Measurements from ENCODE around the gene CEACAM3. TPM values are rescaled to one million over a fixed set of nuclear protein-coding genes. Genes with fewer than 3 reads are reported as not detected.
"Not testable (repeated sequence)": the region's sequence is repeated elsewhere in the genome, so short reads cannot be mapped to it uniquely, and the experiment has no call there.

The CEACAM3 gene
- total and polyA plus RNA-seq, 4 experiments from 2014 or later = not detected

GRCh38 chr19:41755328-41755913, 41.0 kb upstream of the CEACAM3 start, which contains the start of gene CEACAM6:
Gene CEACAM6, plus strand, starts transcription at chr19:41755530. Its CDS starts 109 bp downstream, at chr19:41755639.
- DNase-seq = no peak
- intact Hi-C loops (cut with micrococcal nuclease) = no loop called here
- Mint-ChIP-seq H3K36me3 (no peaks in the 10 kb centered on the region), H3K27ac (peak within 1 kb of the TSS in 2 of 7 donors; percentile 25 to 70), H3K9me3 (no peaks in the 10 kb centered on the region), H3K4me1 (peaks cover 3 to 5% (median 4%) of the 10 kb centered on the region in 4 donors), H3K27me3 (peaks cover 29 to 35% of the 10 kb centered on the region in 2 donors), H3K4me3 (no peak within 1 kb of the TSS)
- ChIA-PET CTCF (ENCODE audit: partially characterized antibody) (interaction anchor here (2.4 to 6.7 kb wide), 5 partner anchors 10 to 29 kb away, joined by 16 to 167 read pairs (median 39); no protein-coding TSS in a partner anchor), POLR2A (ENCODE audit: partially characterized antibody) (no interaction called here)
- Histone ChIP-seq H3K27ac (ENCODE audit: low read depth, low read length) (no peak within 1 kb of the TSS), H3K4me3 (ENCODE audit: low read length in 2 of 2) (no peak within 1 kb of the TSS), H3K27me3 (ENCODE audit: insufficient read depth, low read length) (peaks cover 7% of the 10 kb centered on the region), H3K4me1 (ENCODE audit: insufficient read depth, low read length) (peaks cover 3% of the 10 kb centered on the region), H3K9me3 (ENCODE audit: control insufficient read depth in 1 of 2, low read length in 2 of 2) (no peaks in the 10 kb centered on the region), H3K36me3 (ENCODE audit: insufficient read depth, low read length) (no peaks in the 10 kb centered on the region)

- Mint-ChIP-seq H3K36me3 (no peaks in the 10 kb centered on the region), H3K27ac (no peak overlapping the region), H3K4me3 (no peak overlapping the region), H3K27me3 (peaks cover 31 to 36% of the 10 kb centered on the region in 2 donors), H3K4me1 (peaks cover under 1 to 2% (median 2%) of the 10 kb centered on the region in 4 donors), H3K9me3 (no peaks in the 10 kb centered on the region)
- no peaks in the 10 kb centered on the region for H3K9me3 ChIP-seq (ENCODE audit: control insufficient read depth in 1 of 2, low read length in 2 of 2)
- intact Hi-C loops (cut with micrococcal nuclease) = no loop called here
- peaks cover 7% of the 10 kb centered on the region for H3K27me3 ChIP-seq (ENCODE audit: insufficient read depth, low read length)
- POLR2A ChIA-PET (ENCODE audit: partially characterized antibody) = no interaction called here
- CTCF ChIA-PET (ENCODE audit: partially characterized antibody) = interaction anchor here (6.7 kb wide), 1 partner anchor 19 kb away, joined by 99 read pairs; no protein-coding TSS in a partner anchor
- no peak for DNase-seq
- no peak overlapping the region for H3K27ac ChIP-seq (ENCODE audit: low read depth, low read length)
- H3K4me1 ChIP-seq (ENCODE audit: insufficient read depth, low read length) = no peaks in the 10 kb centered on the region
- no peaks in the 10 kb centered on the region for H3K36me3 ChIP-seq (ENCODE audit: insufficient read depth, low read length)
- H3K4me3 ChIP-seq (ENCODE audit: low read length in 2 of 2) = no peak overlapping the region
Observed at GRCh38 chr19:41758846-41759245, 37.5 kb upstream of the CEACAM3 start.

- H3K4me1 Mint-ChIP-seq = peaks cover under 1 to 7% (median 1%) of the 10 kb centered on the region in 4 donors
- ChIA-PET CTCF (ENCODE audit: partially characterized antibody) (interaction anchor here (1.0 kb wide), 1 partner anchor 13 kb away, joined by 8 read pairs; no protein-coding TSS in a partner anchor), POLR2A (ENCODE audit: partially characterized antibody) (no interaction called here)
- H3K4me3 Mint-ChIP-seq = no peak overlapping the region
- peaks cover 6% of the 10 kb centered on the region for H3K27me3 ChIP-seq (ENCODE audit: insufficient read depth, low read length)
- peaks cover 3% of the 10 kb centered on the region for H3K4me1 ChIP-seq (ENCODE audit: insufficient read depth, low read length)
- H3K9me3 Mint-ChIP-seq = no peaks in the 10 kb centered on the region
- no peak for DNase-seq
- no peaks in the 10 kb centered on the region for H3K36me3 Mint-ChIP-seq
- no peak overlapping the region for H3K4me3 ChIP-seq (ENCODE audit: low read length in 2 of 2)
- H3K27me3 Mint-ChIP-seq = peaks cover 33 to 34% of the 10 kb centered on the region in 2 donors
- no peak overlapping the region for H3K27ac Mint-ChIP-seq
- no peaks in the 10 kb centered on the region for H3K36me3 ChIP-seq (ENCODE audit: insufficient read depth, low read length)
- intact Hi-C loops (cut with micrococcal nuclease) = no loop called here
- H3K27ac ChIP-seq (ENCODE audit: low read depth, low read length) = no peak overlapping the region
- no peaks in the 10 kb centered on the region for H3K9me3 ChIP-seq (ENCODE audit: control insufficient read depth in 1 of 2, low read length in 2 of 2)
Observed at GRCh38 chr19:41767115-41767514, 29.3 kb upstream of the CEACAM3 start.

- CTCF ChIA-PET (ENCODE audit: partially characterized antibody) = interaction anchor here (1.0 kb wide), 1 partner anchor 14 kb away, joined by 8 read pairs; no protein-coding TSS in a partner anchor
- H3K27me3 Mint-ChIP-seq = peaks cover 31 to 32% of the 10 kb centered on the region in 2 donors
- not testable (repeated sequence) for H3K9me3 Mint-ChIP-seq
Observed at GRCh38 chr19:41768105-41768504, 28.3 kb upstream of the CEACAM3 start.

GRCh38 chr19:41769608-41770007, 26.8 kb upstream of the CEACAM3 start:
- DNase-seq = no peak
- Mint-ChIP-seq H3K9me3 (peaks cover 0 to 2% (median 0%) of the 10 kb centered on the region in 8 donors), H3K27me3 (peaks cover 36 to 40% of the 10 kb centered on the region in 2 donors), H3K4me3 (no peak overlapping the region), H3K4me1 (peaks cover 19 to 32% (median 23%) of the 10 kb centered on the region in 4 donors), H3K27ac (no peak overlapping the region), H3K36me3 (no peaks in the 10 kb centered on the region)
- Histone ChIP-seq H3K4me3 (ENCODE audit: low read length in 2 of 2) (no peak overlapping the region), H3K27ac (ENCODE audit: low read depth, low read length) (no peak overlapping the region), H3K9me3 (ENCODE audit: control insufficient read depth in 1 of 2, low read length in 2 of 2) (no peaks in the 10 kb centered on the region), H3K4me1 (ENCODE audit: insufficient read depth, low read length) (peaks cover 28% of the 10 kb centered on the region), H3K36me3 (ENCODE audit: insufficient read depth, low read length) (no peaks in the 10 kb centered on the region), H3K27me3 (ENCODE audit: insufficient read depth, low read length) (peaks cover 13% of the 10 kb centered on the region)
- ChIA-PET POLR2A (ENCODE audit: partially characterized antibody) (no interaction called here), CTCF (ENCODE audit: partially characterized antibody) (interaction anchor here (1.1 to 4.0 kb wide), 3 partner anchors 12 to 63 kb away, joined by 4 to 39 read pairs (median 6); no protein-coding TSS in a partner anchor)
- intact Hi-C loops (cut with micrococcal nuclease) = no loop called here

More at GRCh38 chr19:41768105-41768504, 28.3 kb upstream of the CEACAM3 start:
- H3K36me3 ChIP-seq (ENCODE audit: insufficient read depth, low read length); H3K27ac Mint-ChIP-seq; POLR2A ChIA-PET (ENCODE audit: partially characterized antibody); H3K27ac ChIP-seq (ENCODE audit: low read depth, low read length); H3K4me3 ChIP-seq (ENCODE audit: low read length in 2 of 2); H3K4me3 Mint-ChIP-seq; DNase-seq; H3K9me3 ChIP-seq (ENCODE audit: control insufficient read depth in 1 of 2, low read length in 2 of 2); intact Hi-C loops (cut with micrococcal nuclease); H3K36me3 Mint-ChIP-seq: not testable (repeated sequence)
- H3K4me1 Mint-ChIP-seq = peaks cover 7 to 17% (median 9%) of the 10 kb centered on the region in 4 donors
- Histone ChIP-seq H3K4me1 (ENCODE audit: insufficient read depth, low read length) (peaks cover 13% of the 10 kb centered on the region), H3K27me3 (ENCODE audit: insufficient read depth, low read length) (peaks cover 13% of the 10 kb centered on the region)

- H3K4me1 Mint-ChIP-seq = peaks cover 26 to 45% (median 34%) of the 10 kb centered on the region in 4 donors
- H3K36me3 Mint-ChIP-seq = no peaks in the 10 kb centered on the region
- H3K27me3 Mint-ChIP-seq = peaks cover 38 to 45% of the 10 kb centered on the region in 2 donors
- no peak overlapping the region for H3K27ac Mint-ChIP-seq
- peaks cover 0 to 3% (median 0%) of the 10 kb centered on the region in 8 donors for H3K9me3 Mint-ChIP-seq
- ChIA-PET POLR2A (ENCODE audit: partially characterized antibody) (no interaction called here), CTCF (ENCODE audit: partially characterized antibody) (interaction anchor here (1.1 to 4.0 kb wide), 3 partner anchors 14 to 23 kb away, joined by 3 to 39 read pairs (median 6); no protein-coding TSS in a partner anchor)
- Histone ChIP-seq H3K27me3 (ENCODE audit: insufficient read depth, low read length) (peaks cover 13% of the 10 kb centered on the region), H3K9me3 (ENCODE audit: control insufficient read depth in 1 of 2, low read length in 2 of 2) (no peaks in the 10 kb centered on the region), H3K27ac (ENCODE audit: low read depth, low read length) (no peak overlapping the region), H3K4me3 (ENCODE audit: low read length in 2 of 2) (no peak overlapping the region), H3K4me1 (ENCODE audit: insufficient read depth, low read length) (peaks cover 39% of the 10 kb centered on the region), H3K36me3 (ENCODE audit: insufficient read depth, low read length) (no peaks in the 10 kb centered on the region)
- DNase-seq = no peak
- no peak overlapping the region for H3K4me3 Mint-ChIP-seq
- intact Hi-C loops (cut with micrococcal nuclease) = no loop called here
Observed at GRCh38 chr19:41771410-41771809, 25.0 kb upstream of the CEACAM3 start.

- Histone ChIP-seq H3K27ac (ENCODE audit: low read depth, low read length) (no peak overlapping the region), H3K36me3 (ENCODE audit: insufficient read depth, low read length) (no peaks in the 10 kb centered on the region), H3K9me3 (ENCODE audit: control insufficient read depth in 1 of 2, low read length in 2 of 2) (no peaks in the 10 kb centered on the region), H3K4me3 (ENCODE audit: low read length in 2 of 2) (no peak overlapping the region), H3K4me1 (ENCODE audit: insufficient read depth, low read length) (peaks cover 39% of the 10 kb centered on the region), H3K27me3 (ENCODE audit: insufficient read depth, low read length) (peaks cover 18% of the 10 kb centered on the region)
- intact Hi-C loops (cut with micrococcal nuclease) = loop anchor here (1.0 kb wide), 1 partner anchor 11 kb away; no protein-coding TSS in a partner anchor
- POLR2A ChIA-PET (ENCODE audit: partially characterized antibody) = no interaction called here
- H3K36me3 Mint-ChIP-seq = no peaks in the 10 kb centered on the region
- CTCF ChIA-PET (ENCODE audit: partially characterized antibody) = interaction anchor here (0.7 to 8.4 kb wide), 3 partner anchors 10 to 407 kb away, joined by 3 to 99 read pairs (median 22); partner anchors contain the start of gene CEACAM6
- peak; percentile 72 to 82 (median 76) for DNase-seq
- peak overlapping the region; percentile 16 to 81 (median 64) for H3K4me3 Mint-ChIP-seq
- peak overlapping the region in 6 of 7 donors; percentile 13 to 91 (median 62) for H3K27ac Mint-ChIP-seq
- H3K27me3 Mint-ChIP-seq = peaks cover 47 to 53% of the 10 kb centered on the region in 2 donors
- peaks cover 26 to 45% (median 34%) of the 10 kb centered on the region in 4 donors for H3K4me1 Mint-ChIP-seq
- peaks cover 0 to 3% (median 0%) of the 10 kb centered on the region in 8 donors for H3K9me3 Mint-ChIP-seq
Observed at GRCh38 chr19:41774515-41774980, 21.8 kb upstream of the CEACAM3 start.

Data from CD4-positive, alpha-beta memory T cell (primary cell).